ENCODE results near the gene BTBD16. TPM values are rescaled to one million over a fixed set of nuclear protein-coding genes. Genes with fewer than 3 reads are reported as not detected.

The BTBD16 gene
- total and polyA plus RNA-seq, 2 donors from 2014 or later = 0.34 to 1.2 TPM

DNA sequence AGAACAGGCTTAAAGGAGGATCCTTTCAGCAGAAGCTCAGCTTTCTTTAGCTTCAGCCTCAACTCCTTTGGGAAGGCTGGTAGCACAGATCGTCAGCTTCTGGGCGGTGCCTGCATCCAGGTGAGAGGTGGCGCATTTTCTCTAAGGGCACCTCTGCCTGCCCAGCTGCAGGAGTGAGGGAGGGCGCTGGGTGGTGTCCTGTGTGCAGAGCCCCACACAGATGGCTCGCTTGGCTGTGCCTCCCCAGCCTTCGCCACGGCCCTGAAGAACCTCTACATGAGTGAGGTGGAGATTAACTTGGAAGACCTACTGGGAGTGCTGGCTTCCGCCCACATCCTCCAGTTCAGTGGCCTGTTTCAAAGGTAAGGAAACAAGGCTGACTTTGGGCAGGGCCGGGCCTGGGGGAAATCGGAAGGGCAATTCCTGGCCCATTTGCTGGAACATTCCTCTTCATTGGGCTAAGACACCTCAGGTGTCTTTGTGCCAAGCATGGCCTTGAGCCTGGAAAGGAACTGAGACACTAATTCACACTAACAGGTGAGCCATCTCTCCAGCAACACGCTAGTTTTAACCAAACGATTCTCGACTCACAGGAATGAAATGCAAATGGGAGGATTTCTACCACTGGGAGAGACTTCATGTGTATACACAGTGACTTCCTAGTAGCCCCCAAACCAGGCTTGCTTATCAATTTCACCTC lies 19.9 kb downstream of the BTBD16 start:
- Histone ChIP-seq H3K36me3 (ENCODE audit: control insufficient read depth in 2 of 3, insufficient read depth in 3 of 3, low read length in 3 of 3) (no peaks in the 10 kb centered on the region), H3K9me3 (ENCODE audit: control insufficient read depth in 2 of 3, insufficient read depth in 1 of 3, low read length in 3 of 3) (no peaks in the 10 kb centered on the region), H3K4me3 (ENCODE audit: low read length in 3 of 3) (no peak overlapping the region), H3K27ac (ENCODE audit: low read depth in 2 of 2, low read length in 2 of 2) (no peak overlapping the region), H3K27me3 (ENCODE audit: control insufficient read depth, insufficient read depth, low read length) (no peaks in the 10 kb centered on the region), H3K9ac (ENCODE audit: low read length in 3 of 3) (no peak overlapping the region), H3K4me1 (ENCODE audit: control insufficient read depth in 2 of 3, insufficient read depth in 2 of 3, low read depth in 1 of 3, low read length in 3 of 3) (no peaks in the 10 kb centered on the region)
- no peak for TF ChIP-seq CTCF (IDR thresholded peaks at IDR 0.05; ENCODE audit: borderline replicate concordance, extremely low read depth, insufficient read depth)
- DNase-seq (peak in 1 of 5 donors; percentile 17), FAIRE-seq (no peak)
- intact Hi-C loops (cut with DNase I) = loop anchor here (10.0 kb wide), 1 partner anchor 154 kb away; no protein-coding TSS in a partner anchor

GRCh38 chr10:122291739-122292138 lies 20.6 kb downstream of the BTBD16 start:
- Histone ChIP-seq H3K4me3 (ENCODE audit: low read length in 3 of 3) (no peak overlapping the region), H3K4me1 (ENCODE audit: control insufficient read depth in 2 of 3, insufficient read depth in 2 of 3, low read depth in 1 of 3, low read length in 3 of 3) (no peaks in the 10 kb centered on the region), H3K9ac (ENCODE audit: low read length in 3 of 3) (no peak overlapping the region), H3K9me3 (ENCODE audit: control insufficient read depth in 2 of 3, insufficient read depth in 1 of 3, low read length in 3 of 3) (no peaks in the 10 kb centered on the region), H3K27me3 (ENCODE audit: control insufficient read depth, insufficient read depth, low read length) (no peaks in the 10 kb centered on the region), H3K36me3 (ENCODE audit: control insufficient read depth in 2 of 3, insufficient read depth in 3 of 3, low read length in 3 of 3) (no peaks in the 10 kb centered on the region), H3K27ac (ENCODE audit: low read depth in 2 of 2, low read length in 2 of 2) (no peak overlapping the region)
- intact Hi-C loops (cut with DNase I) = loop anchor here (10.0 kb wide), 1 partner anchor 153 kb away; no protein-coding TSS in a partner anchor
- no peak for TF ChIP-seq CTCF (IDR thresholded peaks at IDR 0.05; ENCODE audit: borderline replicate concordance, extremely low read depth, insufficient read depth)
- FAIRE-seq (no peak), DNase-seq (peak in 1 of 5 donors; percentile 9)

DNA sequence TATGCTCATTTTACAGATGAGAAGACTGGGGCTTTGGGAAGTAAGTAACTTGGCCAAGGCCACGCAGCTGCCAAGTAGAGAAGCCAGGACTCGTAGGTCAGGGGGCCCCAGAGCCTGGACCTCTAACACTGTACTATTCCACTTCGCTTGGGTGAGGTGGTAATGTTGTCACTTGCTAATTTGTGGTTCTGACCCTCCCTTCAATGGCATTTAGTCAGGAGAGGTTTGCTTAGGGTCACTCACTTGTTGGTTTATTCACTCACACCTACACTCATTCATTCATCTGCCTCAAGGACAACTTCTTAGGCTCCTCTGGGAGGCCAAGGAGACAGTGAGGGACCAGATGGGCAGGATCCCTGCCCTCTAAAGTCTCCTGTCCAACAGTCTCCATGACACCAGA lies 21.3 kb downstream of the BTBD16 start:
- Histone ChIP-seq H3K9me3 (ENCODE audit: control insufficient read depth in 2 of 3, insufficient read depth in 1 of 3, low read length in 3 of 3) (no peaks in the 10 kb centered on the region), H3K4me1 (ENCODE audit: control insufficient read depth in 2 of 3, insufficient read depth in 2 of 3, low read depth in 1 of 3, low read length in 3 of 3) (no peaks in the 10 kb centered on the region), H3K4me3 (ENCODE audit: low read length in 3 of 3) (no peak overlapping the region), H3K27ac (ENCODE audit: low read depth in 2 of 2, low read length in 2 of 2) (no peak overlapping the region), H3K27me3 (ENCODE audit: control insufficient read depth, insufficient read depth, low read length) (no peaks in the 10 kb centered on the region), H3K9ac (ENCODE audit: low read length in 3 of 3) (no peak overlapping the region), H3K36me3 (ENCODE audit: control insufficient read depth in 2 of 3, insufficient read depth in 3 of 3, low read length in 3 of 3) (no peaks in the 10 kb centered on the region)
- DNase-seq (peak in 1 of 5 donors; percentile 9), FAIRE-seq (no peak)
- TF ChIP-seq CTCF (IDR thresholded peaks at IDR 0.05; ENCODE audit: borderline replicate concordance, extremely low read depth, insufficient read depth) = no peak
- intact Hi-C loops (cut with DNase I) = loop anchor here (10.0 kb wide), 1 partner anchor 152 kb away; no protein-coding TSS in a partner anchor
